Karpas-422 (cell line): ENCODE data around the gene RAD51B. TPM values are rescaled to one million over a fixed set of nuclear protein-coding genes. Genes with fewer than 3 reads are reported as not detected.

Experiments used
- DNase-seq: peaks from one replicate; pipeline ENCODE4 v3.0.0-alpha.2; 2015
- H2AFZ ChIP-seq: fragments of 200-600 bp; sonication (generic); 2 replicates; pipeline ENCODE4 v1.6.1; 2014; ENCODE audit warnings: antibody characterized with exemption, low read length, mixed read lengths
- H3K27ac ChIP-seq: fragments of 200-600 bp; sonication (generic); 2 replicates; pipeline ENCODE4 v1.5.1; 2014; ENCODE audit warnings: mild to moderate bottlenecking, low read length, moderate library complexity
- H3K27me3 ChIP-seq: fragments of 200-600 bp; sonication (generic); 2 replicates; pipeline ENCODE4 v1.6.1; 2014; ENCODE audit warnings: low read length, mixed read lengths
- H3K36me3 ChIP-seq: fragments of 200-600 bp; sonication (generic); 2 replicates; pipeline ENCODE4 v1.6.1; 2014; ENCODE audit warnings: low read length, mixed read lengths; ENCODE audit not compliant: insufficient read depth
- H3K4me1 ChIP-seq: fragments of 200-600 bp; sonication (generic); 2 replicates; pipeline ENCODE4 v1.6.1; 2014; ENCODE audit warnings: mild to moderate bottlenecking, low read length, mixed read lengths
- H3K4me2 ChIP-seq: fragments of 200-600 bp; sonication (generic); 2 replicates; pipeline ENCODE4 v1.6.1; 2014; ENCODE audit warnings: low read length, low read depth, mild to moderate bottlenecking; ENCODE audit not compliant: poor library complexity, severe bottlenecking
- H3K4me3 ChIP-seq: fragments of 200-600 bp; sonication (generic); 2 replicates; pipeline ENCODE4 v1.5.1; 2014; ENCODE audit warnings: mild to moderate bottlenecking, antibody characterized with exemption, low read length, mixed read lengths
- H3K79me2 ChIP-seq: fragments of 200-600 bp; sonication (generic); 2 replicates; pipeline ENCODE4 v1.6.1; 2014; ENCODE audit warnings: mild to moderate bottlenecking, low read length, mixed read lengths
- H3K9ac ChIP-seq: fragments of 200-600 bp; sonication (generic); 2 replicates; pipeline ENCODE4 v1.6.0; 2014; ENCODE audit warnings: low read length
- H3K9me2 ChIP-seq: fragments of 200-600 bp; sonication (generic), shearing (Covaris generic); replicated peaks from 2 replicates; pipeline ENCODE4 v1.6.0; 2014; ENCODE audit warnings: mild to moderate bottlenecking, low read length, moderate library complexity; ENCODE audit not compliant: insufficient read depth
- H3K9me3 ChIP-seq: fragments of 300-700, 200-600 bp; sonication (generic); 2 replicates; pipeline ENCODE4 v1.6.1; 2014; ENCODE audit warnings: low read length, mixed read lengths
- H4K20me1 ChIP-seq: fragments of 200-600 bp; sonication (generic); 2 replicates; pipeline ENCODE4 v1.6.1; 2014; ENCODE audit warnings: mild to moderate bottlenecking, antibody characterized with exemption, low read length, low read depth; ENCODE audit not compliant: insufficient read depth
- total RNA-seq: library from RNA; depleted of rRNA; stranded (reverse); fragments of >200 nt; shearing (Covaris generic); gene quantifications from 2 replicates; pipeline ENCODE4 v1.2.3, GENCODE V29; 2014; ENCODE audit warnings: low replicate concordance

Gene RAD51B
- total RNA-seq, 1 experiment from 2014 or later = 107 TPM

GRCh38 chr14:68317239-68317638 lies 497.7 kb downstream of the RAD51B start:
- Histone ChIP-seq H3K79me2 (no peaks in the 10 kb centered on the region), H3K36me3 (no peaks in the 10 kb centered on the region), H3K4me1 (peaks cover 6% of the 10 kb centered on the region), H4K20me1 (no peaks in the 10 kb centered on the region), H3K4me3 (no peak overlapping the region), H3K27me3 (no peaks in the 10 kb centered on the region), H2AFZ (no peak overlapping the region), H3K27ac (no peak overlapping the region), H3K4me2 (no peak overlapping the region), H3K9me3 (no peaks in the 10 kb centered on the region), H3K9me2 (no peaks in the 10 kb centered on the region), H3K9ac (no peak overlapping the region)
- no peak for DNase-seq

GRCh38 chr14:68318828-68319227 lies 499.2 kb downstream of the RAD51B start:
- H3K9me3 ChIP-seq = no peaks in the 10 kb centered on the region
- H2AFZ ChIP-seq = no peak overlapping the region
- H3K4me3 ChIP-seq = no peak overlapping the region
- H3K79me2 ChIP-seq = no peaks in the 10 kb centered on the region
- no peaks in the 10 kb centered on the region for H3K27me3 ChIP-seq
- DNase-seq = no peak
- no peak overlapping the region for H3K9ac ChIP-seq
- H4K20me1 ChIP-seq = no peaks in the 10 kb centered on the region
- H3K4me1 ChIP-seq = no peaks in the 10 kb centered on the region
- no peaks in the 10 kb centered on the region for H3K9me2 ChIP-seq
- H3K27ac ChIP-seq = no peak overlapping the region
- no peak overlapping the region for H3K4me2 ChIP-seq
- H3K36me3 ChIP-seq = no peaks in the 10 kb centered on the region

- H3K4me2 ChIP-seq = no peak overlapping the region
- no peaks in the 10 kb centered on the region for H3K27me3 ChIP-seq
- H4K20me1 ChIP-seq = no peaks in the 10 kb centered on the region
- H3K4me1 ChIP-seq = no peaks in the 10 kb centered on the region
- no peaks in the 10 kb centered on the region for H3K36me3 ChIP-seq
- no peaks in the 10 kb centered on the region for H3K9me3 ChIP-seq
- no peak overlapping the region for H2AFZ ChIP-seq
- H3K79me2 ChIP-seq = no peaks in the 10 kb centered on the region
- H3K4me3 ChIP-seq = no peak overlapping the region
- no peaks in the 10 kb centered on the region for H3K9me2 ChIP-seq
- no peak overlapping the region for H3K27ac ChIP-seq
- no peak for DNase-seq
- H3K9ac ChIP-seq = no peak overlapping the region
Measured at GRCh38 chr14:68320495-68320894, 500.9 kb downstream of the RAD51B start.

- DNase-seq = no peak
- Histone ChIP-seq H3K9me3 (no peaks in the 10 kb centered on the region), H3K27me3 (no peaks in the 10 kb centered on the region), H3K4me3 (no peak overlapping the region), H3K36me3 (no peaks in the 10 kb centered on the region), H3K79me2 (no peaks in the 10 kb centered on the region), H3K9ac (no peak overlapping the region), H2AFZ (no peak overlapping the region), H3K27ac (no peak overlapping the region), H4K20me1 (no peaks in the 10 kb centered on the region), H3K4me1 (no peaks in the 10 kb centered on the region), H3K9me2 (no peaks in the 10 kb centered on the region), H3K4me2 (no peak overlapping the region)
Measured at GRCh38 chr14:68322940-68323620, 503.5 kb downstream of the RAD51B start.

GRCh38 chr14:68325267-68325807 lies 505.8 kb downstream of the RAD51B start:
- H4K20me1 ChIP-seq = no peaks in the 10 kb centered on the region
- H3K4me1 ChIP-seq = no peaks in the 10 kb centered on the region
- H3K4me2 ChIP-seq = no peak overlapping the region

GRCh38 chr14:68327231-68327630 lies 507.7 kb downstream of the RAD51B start:
- no peaks in the 10 kb centered on the region for H3K9me3 ChIP-seq
- no peaks in the 10 kb centered on the region for H3K79me2 ChIP-seq
- H3K9ac ChIP-seq = no peak overlapping the region
- no peak overlapping the region for H2AFZ ChIP-seq
- H3K9me2 ChIP-seq = no peaks in the 10 kb centered on the region
- H4K20me1 ChIP-seq = no peaks in the 10 kb centered on the region
- no peak for DNase-seq
- H3K27ac ChIP-seq = no peak overlapping the region
- no peaks in the 10 kb centered on the region for H3K36me3 ChIP-seq
- H3K4me1 ChIP-seq = no peaks in the 10 kb centered on the region
- no peak overlapping the region for H3K4me3 ChIP-seq
- no peaks in the 10 kb centered on the region for H3K27me3 ChIP-seq
- H3K4me2 ChIP-seq = no peak overlapping the region

More at GRCh38 chr14:68325267-68325807, 505.8 kb downstream of the RAD51B start:
- Histone ChIP-seq H3K9me3 (no peaks in the 10 kb centered on the region), H3K79me2 (no peaks in the 10 kb centered on the region), H2AFZ (no peak overlapping the region), H3K27me3 (no peaks in the 10 kb centered on the region), H3K27ac (no peak overlapping the region), H3K4me3 (no peak overlapping the region), H3K9ac (no peak overlapping the region), H3K36me3 (no peaks in the 10 kb centered on the region), H3K9me2 (no peaks in the 10 kb centered on the region)
- DNase-seq = no peak

GRCh38 chr14:68328509-68328908 lies 508.9 kb downstream of the RAD51B start:
- H3K9ac ChIP-seq = no peak overlapping the region
- no peaks in the 10 kb centered on the region for H3K79me2 ChIP-seq
- no peaks in the 10 kb centered on the region for H4K20me1 ChIP-seq
- no peak overlapping the region for H3K27ac ChIP-seq
- H3K9me3 ChIP-seq = no peaks in the 10 kb centered on the region
- DNase-seq = no peak
- H3K36me3 ChIP-seq = no peaks in the 10 kb centered on the region
- H3K4me2 ChIP-seq = no peak overlapping the region
- H3K9me2 ChIP-seq = no peaks in the 10 kb centered on the region
- H3K4me1 ChIP-seq = no peaks in the 10 kb centered on the region
- no peaks in the 10 kb centered on the region for H3K27me3 ChIP-seq
- no peak overlapping the region for H3K4me3 ChIP-seq
- no peak overlapping the region for H2AFZ ChIP-seq

GRCh38 chr14:68331426-68331825 lies 511.8 kb downstream of the RAD51B start:
- Histone ChIP-seq H3K9ac (no peak overlapping the region), H3K4me3 (no peak overlapping the region), H2AFZ (no peak overlapping the region), H4K20me1 (no peaks in the 10 kb centered on the region), H3K4me2 (no peak overlapping the region), H3K9me3 (no peaks in the 10 kb centered on the region), H3K27ac (no peak overlapping the region), H3K36me3 (no peaks in the 10 kb centered on the region), H3K27me3 (no peaks in the 10 kb centered on the region), H3K4me1 (no peaks in the 10 kb centered on the region), H3K79me2 (no peaks in the 10 kb centered on the region), H3K9me2 (no peaks in the 10 kb centered on the region)
- no peak for DNase-seq
